ENCODE results near the gene IGFBP6. TPM values are rescaled to one million over a fixed set of nuclear protein-coding genes. Genes with fewer than 3 reads are reported as not detected.

IGFBP6 gene
- total RNA-seq, 1 experiment from 2014 or later, result 4.2 TPM

GRCh38 chr12:53115112-53115890 lies 17.8 kb downstream of the IGFBP6 start:
- Mint-ChIP-seq H3K36me3 (ENCODE audit: insufficient read depth in 1 of 3, low read depth in 3 of 3) (no peaks in the 10 kb centered on the region), H3K4me3 (no peak overlapping the region), H3K9me3 (peaks cover under 1 to 5% of the 10 kb centered on the region in 2 experiments; a peak in 3 of 5 replicates), H3K27me3 (ENCODE audit: low read depth) (peaks cover 24% of the 10 kb centered on the region), H3K27ac (no peak overlapping the region), H3K4me1 (peaks cover 0 to 5% of the 10 kb centered on the region in 2 experiments; a peak in 2 of 4 replicates)
- no peak overlapping the region for H3T11ph ChIP-seq (ENCODE audit: low read length)
- no peaks in the 10 kb centered on the region for H3K79me2 ChIP-seq (ENCODE audit: insufficient read depth, low read length)
- no peak overlapping the region for H2BK12ac ChIP-seq (ENCODE audit: insufficient read length, low read depth, low read length)
- no peaks in the 10 kb centered on the region for H3K27me3 ChIP-seq (ENCODE audit: insufficient read depth, low read length)
- no peak overlapping the region for H3K18ac ChIP-seq (ENCODE audit: insufficient read length, low read depth, low read length)
- H4K20me1 ChIP-seq (ENCODE audit: control insufficient read depth, insufficient read depth, insufficient read length), result no peaks in the 10 kb centered on the region
- peak; percentile 96 for DNase-seq
- no peak overlapping the region for H3K4me2 ChIP-seq (ENCODE audit: insufficient read depth, insufficient read length, low read length)
- no peak overlapping the region for H2BK20ac ChIP-seq (ENCODE audit: low read depth, low read length, poor library complexity, severe bottlenecking)
- no peak overlapping the region for H2AK5ac ChIP-seq (ENCODE audit: insufficient read length, low read length)
- no peak overlapping the region for H2BK120ac ChIP-seq (ENCODE audit: low read depth, low read length, poor library complexity, severe bottlenecking)
- no peak overlapping the region for H4K91ac ChIP-seq (ENCODE audit: insufficient read length, low read depth, low read length)
- no peaks in the 10 kb centered on the region for H3K79me1 ChIP-seq (ENCODE audit: insufficient read depth, low read depth, low read length, poor library complexity, severe bottlenecking)
- H3K23me2 ChIP-seq (ENCODE audit: insufficient read length, low read depth, low read length, poor library complexity, severe bottlenecking), result no peaks in the 10 kb centered on the region
- no peak overlapping the region for H3K23ac ChIP-seq (ENCODE audit: insufficient read length, low read depth, low read length)
- H3K4ac ChIP-seq (ENCODE audit: low read depth, low read length), result no peak overlapping the region
- no peaks in the 10 kb centered on the region for H3K4me1 ChIP-seq (ENCODE audit: insufficient read depth, low read length)
- no peaks in the 10 kb centered on the region for H3K9me3 ChIP-seq (ENCODE audit: control insufficient read depth, low read depth, low read length)
- H2BK15ac ChIP-seq (ENCODE audit: low read depth, low read length), result no peak overlapping the region; the same call in 1 of the 2 replicates
- no peak overlapping the region for H3K14ac ChIP-seq (ENCODE audit: insufficient read depth, low read length)
- TF ChIP-seq, protein P1, sequence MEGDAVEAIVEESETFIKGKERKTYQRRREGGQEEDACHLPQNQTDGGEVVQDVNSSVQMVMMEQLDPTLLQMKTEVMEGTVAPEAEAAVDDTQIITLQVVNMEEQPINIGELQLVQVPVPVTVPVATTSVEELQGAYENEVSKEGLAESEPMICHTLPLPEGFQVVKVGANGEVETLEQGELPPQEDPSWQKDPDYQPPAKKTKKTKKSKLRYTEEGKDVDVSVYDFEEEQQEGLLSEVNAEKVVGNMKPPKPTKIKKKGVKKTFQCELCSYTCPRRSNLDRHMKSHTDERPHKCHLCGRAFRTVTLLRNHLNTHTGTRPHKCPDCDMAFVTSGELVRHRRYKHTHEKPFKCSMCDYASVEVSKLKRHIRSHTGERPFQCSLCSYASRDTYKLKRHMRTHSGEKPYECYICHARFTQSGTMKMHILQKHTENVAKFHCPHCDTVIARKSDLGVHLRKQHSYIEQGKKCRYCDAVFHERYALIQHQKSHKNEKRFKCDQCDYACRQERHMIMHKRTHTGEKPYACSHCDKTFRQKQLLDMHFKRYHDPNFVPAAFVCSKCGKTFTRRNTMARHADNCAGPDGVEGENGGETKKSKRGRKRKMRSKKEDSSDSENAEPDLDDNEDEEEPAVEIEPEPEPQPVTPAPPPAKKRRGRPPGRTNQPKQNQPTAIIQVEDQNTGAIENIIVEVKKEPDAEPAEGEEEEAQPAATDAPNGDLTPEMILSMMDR (conservative IDR thresholded peaks at IDR 0.05), result no peak
- H4K5ac ChIP-seq (ENCODE audit: insufficient read length, low read depth, low read length), result no peak overlapping the region
- no peak overlapping the region for H3K56ac ChIP-seq (ENCODE audit: insufficient read length, low read depth, low read length)
- no peak overlapping the region for H3K9ac ChIP-seq (ENCODE audit: extremely low read depth, insufficient read length, low read length)
- H4K8ac ChIP-seq (replicated peaks; ENCODE audit: insufficient read length, low read depth, low read length), result no peak overlapping the region
- no peak overlapping the region for H3K27ac ChIP-seq (ENCODE audit: insufficient read length, low read depth, low read length)
- WGBS (ENCODE audit: extremely low coverage, insufficient read length, low lambda C conversion rate), result no CpG with 5 or more reads among the region's 33 CpGs
- no peak overlapping the region for H2AFZ ChIP-seq (ENCODE audit: low read length)
- H2BK5ac ChIP-seq (ENCODE audit: insufficient read length, low read length), result no peak overlapping the region
